C4-2B (cell line): ENCODE data around the gene CFAP46.

Experiments used
- CTCF ChIP-seq: fragments of 450-650 bp; conservative IDR thresholded peaks from 2 replicates; pipeline ENCODE4 v1.5.1; 2017; ENCODE audit warnings: mild to moderate bottlenecking
- ZFX ChIP-seq: fragments of 450-650 bp; IDR thresholded peaks from 2 replicates; pipeline ENCODE4 v1.6.1; 2017

GRCh38 chr10:132783165-132783939 is 159.0 kb downstream of the CFAP46 start:
- TF ChIP-seq CTCF (no peak), ZFX (no peak)
